KBM-7 (cell line): ENCODE data around the gene PLD1.
"Not testable (repeated sequence)": the region's sequence is repeated elsewhere in the genome, so short reads cannot be mapped to it uniquely, and the experiment has no call there.

Experiments used
- DNase-seq: peaks from one replicate; pipeline ENCODE4 v3.0.0-alpha.2; 2015
- in situ Hi-C: fragments of 300-500 bp; cut with MboI; formaldehyde crosslinking; loops from 2 replicates; pipeline ENCODE4 v1.14.3; 2020; ENCODE audit warnings: low sequenced_read_pairs, low pct_unique_long_range_greater_than_20kb, mixed read lengths

PLD1 gene

DNA sequence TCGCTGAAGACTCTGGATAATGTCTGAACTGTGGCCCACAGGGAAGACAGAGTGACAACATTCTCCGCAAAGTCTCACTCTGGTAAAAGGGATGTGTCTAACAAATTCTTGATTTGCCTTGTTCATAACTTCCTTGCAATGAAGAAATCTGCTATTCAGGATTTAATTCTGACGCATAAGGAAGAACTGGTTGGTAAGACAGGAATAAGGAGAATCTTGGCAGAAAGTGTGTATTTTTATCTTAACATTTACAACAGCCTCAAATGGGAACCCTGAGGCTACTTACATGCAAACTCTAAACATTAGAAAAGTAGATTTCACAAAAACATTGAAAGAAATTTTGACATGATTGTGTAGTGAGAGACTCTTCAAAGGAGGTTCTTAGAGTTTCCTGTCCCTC is 10.8 kb upstream of the PLD1 start:
- in situ Hi-C loops: no loop called here
- no peak for DNase-seq

DNA sequence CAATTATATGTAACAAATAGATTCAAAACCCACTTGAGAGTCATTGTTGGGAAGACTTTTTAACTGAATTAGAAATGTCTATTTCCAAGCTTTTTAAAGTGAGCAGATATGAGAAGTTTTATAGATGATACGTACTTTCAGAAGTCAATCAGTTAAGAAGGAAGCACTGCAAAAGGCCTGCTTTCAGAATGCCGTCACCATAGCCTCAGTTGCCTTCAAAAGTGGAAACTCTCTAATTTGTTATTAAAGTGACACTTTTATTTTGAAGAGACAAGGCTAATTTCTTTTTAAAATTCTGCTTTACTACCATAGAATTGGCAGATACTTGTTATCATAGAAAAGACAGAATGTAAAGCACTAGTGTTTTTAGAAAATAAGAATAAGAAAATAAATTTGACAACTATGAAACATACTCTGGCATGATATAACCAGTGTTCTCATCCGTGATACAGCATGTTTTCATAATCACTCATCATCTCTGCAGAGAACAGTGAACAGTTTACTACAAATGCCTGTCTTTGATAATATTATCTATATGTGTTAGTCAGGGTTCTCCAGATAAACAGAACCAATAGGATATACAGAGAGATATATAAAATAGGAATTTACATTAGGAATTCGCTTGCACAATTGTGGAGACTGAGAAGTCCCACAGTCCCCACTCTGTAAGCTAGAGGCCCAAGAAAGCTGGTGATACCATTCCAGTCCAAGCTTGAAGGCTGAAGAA is 7.0 kb upstream of the PLD1 start:
- in situ Hi-C loops: no loop called here
- DNase-seq: no peak

DNA sequence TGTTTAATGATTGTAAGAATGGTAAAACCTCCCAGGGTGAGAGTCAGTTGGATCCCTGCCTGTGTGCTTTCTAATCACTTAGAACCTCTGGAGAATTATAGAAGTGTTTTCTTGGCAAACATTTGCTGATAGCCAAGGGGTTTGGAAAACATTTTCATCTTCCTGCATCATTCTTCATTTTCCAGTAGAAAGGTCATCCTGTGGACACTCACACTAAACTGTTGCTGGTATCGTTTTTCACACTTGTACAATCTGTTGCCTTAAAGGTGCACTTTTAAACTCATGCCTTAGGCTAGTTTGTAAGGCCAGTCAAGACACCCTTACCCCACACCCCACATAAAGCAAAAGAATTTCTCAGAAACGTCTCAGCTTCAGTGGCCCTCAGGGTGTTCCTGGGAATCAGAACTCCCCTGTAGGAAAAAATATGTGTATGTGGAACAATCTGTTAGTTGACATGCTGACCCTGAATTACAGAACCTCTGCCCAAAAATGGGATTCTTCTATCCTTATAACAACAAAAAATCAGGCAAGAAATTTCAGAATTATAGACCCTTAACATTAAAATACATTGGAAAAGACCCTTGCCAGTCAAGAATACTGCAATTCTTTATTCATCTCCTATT is 5.8 kb upstream of the PLD1 start:
- in situ Hi-C loops: no loop called here
- DNase-seq: no peak

DNA sequence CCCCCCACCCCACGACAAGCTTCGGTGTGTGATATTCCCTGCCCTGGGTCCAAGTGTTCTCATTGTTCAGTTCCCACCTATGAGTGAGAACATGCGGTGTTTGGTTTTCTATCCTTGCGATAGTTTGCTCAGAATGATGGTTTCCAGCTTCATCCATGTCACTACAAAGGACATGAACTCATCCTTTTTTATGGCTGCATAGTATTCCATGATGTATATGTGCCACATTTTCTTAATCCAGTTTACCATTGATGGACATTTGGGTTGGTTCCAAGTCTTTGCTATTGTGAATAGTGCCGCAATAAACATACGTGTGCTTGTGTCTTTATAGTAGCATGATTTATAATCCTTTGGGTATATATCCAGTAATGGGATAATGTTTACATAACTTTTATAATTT is 4.4 kb upstream of the PLD1 start:
- DNase-seq, in situ Hi-C loops: not testable (repeated sequence)

DNA sequence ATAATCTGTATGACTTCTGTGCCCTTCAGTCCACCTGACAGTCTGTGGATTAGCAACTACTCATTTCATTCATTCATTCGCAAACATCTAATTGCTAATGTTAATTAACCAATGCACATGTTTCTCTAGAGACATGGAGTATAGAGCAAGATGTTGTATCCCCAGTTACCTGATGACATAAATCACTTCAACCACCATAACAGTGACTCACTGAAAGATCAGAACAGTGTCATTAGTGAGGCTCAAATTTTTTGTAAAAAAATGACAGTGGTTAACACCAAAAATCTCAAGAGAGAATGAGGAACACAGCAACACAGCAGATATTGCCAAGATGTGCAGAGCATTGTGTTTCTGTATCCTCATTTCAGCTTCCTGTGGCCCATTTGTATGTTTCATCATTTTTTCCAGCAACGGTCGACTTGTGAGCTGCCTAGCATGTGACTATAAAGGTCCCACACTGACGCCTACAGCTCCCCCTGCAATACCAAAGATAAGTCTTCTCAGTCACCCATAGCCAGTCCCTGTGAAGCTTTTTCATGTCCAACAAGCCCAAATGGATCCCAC is 3.7 kb upstream of the PLD1 start:
- in situ Hi-C loops: no loop called here
- peak; percentile 79 for DNase-seq

DNA sequence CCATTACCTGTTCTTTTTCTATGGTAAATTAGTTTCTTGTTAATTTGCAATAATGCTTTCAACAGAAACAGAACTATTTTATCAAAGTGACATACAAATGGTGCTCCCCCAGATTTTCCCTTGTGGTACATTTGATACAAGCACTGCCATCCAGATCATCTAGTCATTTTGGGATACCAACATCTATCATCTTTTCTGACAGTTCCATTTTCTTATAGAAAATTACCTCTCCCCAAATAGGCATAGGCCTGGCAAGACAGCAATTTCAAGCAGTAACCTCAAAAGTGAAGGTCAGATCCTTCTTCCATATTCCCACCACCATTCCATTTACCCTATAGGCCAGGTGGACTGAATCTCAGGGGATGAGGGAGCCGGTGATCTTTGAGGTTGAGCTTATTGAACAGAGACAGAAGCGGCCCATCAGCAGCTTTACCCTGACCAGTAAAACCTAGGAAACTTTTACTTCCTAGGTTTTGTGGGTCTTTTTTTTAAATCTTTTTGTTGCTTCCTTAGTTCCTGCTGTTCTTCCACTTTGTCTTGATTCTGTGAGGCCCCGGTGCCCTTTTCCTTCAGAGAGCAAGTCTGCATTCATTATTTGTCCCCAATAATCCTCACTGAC is 3.1 kb upstream of the PLD1 start:
- in situ Hi-C loops: no loop called here
- DNase-seq: no peak

DNA sequence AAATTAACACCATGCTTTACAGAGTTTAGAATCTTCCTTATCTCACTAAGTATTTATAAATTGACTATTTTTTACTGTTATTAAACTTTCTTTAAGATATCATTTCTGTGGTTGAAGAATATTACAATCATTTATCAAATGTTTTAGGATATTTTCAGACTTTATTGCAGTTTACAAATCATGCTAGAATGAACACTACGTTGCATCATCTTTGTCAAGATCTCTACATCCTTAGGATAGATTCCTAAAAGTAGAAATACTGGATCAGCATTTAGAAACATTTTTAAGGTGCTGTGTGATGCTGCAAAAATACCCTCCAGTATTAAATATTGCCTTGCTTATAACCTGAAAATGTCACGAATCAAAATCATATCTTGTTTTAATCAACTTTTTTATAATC is 2.5 kb upstream of the PLD1 start:
- DNase-seq: no peak
- in situ Hi-C loops: no loop called here

DNA sequence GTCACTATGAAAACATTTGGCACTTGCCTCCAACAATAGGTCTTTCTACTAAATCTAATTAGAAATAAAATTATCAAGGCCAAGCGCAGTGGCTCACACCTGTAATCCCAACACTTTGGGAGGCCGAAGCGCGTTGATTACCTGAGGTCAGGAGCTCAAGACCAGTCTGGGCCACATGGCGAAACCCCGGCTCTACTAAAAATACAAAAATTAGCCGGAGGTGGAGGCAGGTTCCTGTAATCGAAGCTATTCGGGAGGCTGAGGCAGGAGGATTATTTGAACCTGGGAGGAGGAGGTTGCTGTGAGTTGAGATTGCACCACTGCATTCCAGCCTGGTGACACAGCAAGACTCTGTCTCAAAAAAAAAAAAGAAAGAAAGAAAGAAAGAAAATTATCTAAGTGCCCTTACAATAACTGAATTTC is 1.6 kb upstream of the PLD1 start:
- in situ Hi-C loops: no loop called here
- DNase-seq: no peak

DNA sequence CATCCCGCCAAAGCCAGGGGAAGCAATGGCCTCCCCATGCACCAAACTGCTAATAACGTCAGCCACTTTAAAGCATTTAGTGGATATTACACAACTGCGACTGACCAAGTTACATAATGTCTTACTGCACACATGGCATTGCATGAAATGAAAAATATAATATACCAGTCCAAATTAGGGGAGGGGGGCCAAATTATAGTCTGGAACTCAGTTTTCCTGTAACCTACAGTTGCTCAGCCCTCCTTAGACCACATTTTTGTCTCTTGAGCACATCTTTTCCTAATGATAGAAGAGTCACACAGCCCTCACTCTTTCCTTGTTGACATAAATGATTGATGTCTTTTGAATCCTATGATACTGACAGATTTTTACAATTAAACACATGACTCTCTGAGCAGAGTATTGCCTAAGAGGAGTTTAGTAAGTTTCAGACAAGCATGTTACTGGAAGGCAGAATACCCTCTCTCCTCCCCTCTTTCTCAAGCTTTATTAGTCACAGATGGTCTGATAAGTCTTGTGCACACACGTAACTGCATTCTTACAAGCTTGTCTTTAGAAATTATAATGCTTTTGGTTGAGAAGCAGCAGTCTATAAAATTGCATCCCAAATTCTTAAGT is 1.1 kb upstream of the PLD1 start:
- in situ Hi-C loops: no loop called here
- no peak for DNase-seq

DNA sequence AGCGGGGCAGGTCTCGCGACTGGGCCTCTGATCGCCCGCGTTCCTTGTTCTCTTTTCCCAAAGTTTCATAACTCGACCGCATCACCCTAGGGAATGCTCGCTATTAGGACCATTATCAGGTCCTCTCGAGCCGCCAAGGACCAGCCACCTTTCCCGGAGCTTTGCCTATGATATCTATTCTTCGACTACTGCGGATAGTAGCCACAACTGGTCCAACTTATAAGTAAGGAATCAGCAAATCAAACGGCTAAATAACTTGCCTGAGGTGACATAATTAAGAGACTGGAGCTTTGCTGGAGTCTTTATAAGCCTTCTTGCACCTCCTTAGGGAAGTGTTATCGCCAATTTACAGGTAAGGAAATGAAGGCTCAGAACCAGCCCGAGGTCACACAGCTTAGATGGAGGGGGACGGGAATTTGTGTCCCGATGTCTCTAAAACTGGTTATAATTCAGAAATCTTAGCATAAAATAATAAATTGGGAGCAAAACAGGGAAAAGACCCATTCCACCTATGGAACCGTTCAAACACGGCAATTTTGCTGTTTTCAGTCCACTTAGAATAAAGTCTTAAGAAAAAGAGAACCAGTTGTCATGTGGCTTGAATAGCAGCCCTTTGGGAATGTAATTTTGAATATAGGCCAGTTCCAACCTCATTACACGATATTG is 479 bp upstream of the PLD1 start:
- in situ Hi-C loops: no loop called here
- DNase-seq: no peak

DNA sequence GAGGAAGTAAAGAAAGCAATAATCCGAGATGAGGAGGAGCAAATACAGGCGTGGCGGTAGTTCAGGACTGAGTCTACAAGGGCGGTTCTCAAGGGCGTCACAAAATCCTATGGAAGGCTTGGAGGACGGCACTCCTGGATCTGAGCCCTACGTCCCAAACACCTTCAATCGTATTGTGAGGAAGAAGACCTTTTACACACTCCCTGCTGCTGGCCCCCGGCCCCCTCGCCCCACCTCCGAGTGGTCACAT is 747 bp downstream of the PLD1 start:
- DNase-seq: peak; percentile 66
- in situ Hi-C loops: no loop called here

DNA sequence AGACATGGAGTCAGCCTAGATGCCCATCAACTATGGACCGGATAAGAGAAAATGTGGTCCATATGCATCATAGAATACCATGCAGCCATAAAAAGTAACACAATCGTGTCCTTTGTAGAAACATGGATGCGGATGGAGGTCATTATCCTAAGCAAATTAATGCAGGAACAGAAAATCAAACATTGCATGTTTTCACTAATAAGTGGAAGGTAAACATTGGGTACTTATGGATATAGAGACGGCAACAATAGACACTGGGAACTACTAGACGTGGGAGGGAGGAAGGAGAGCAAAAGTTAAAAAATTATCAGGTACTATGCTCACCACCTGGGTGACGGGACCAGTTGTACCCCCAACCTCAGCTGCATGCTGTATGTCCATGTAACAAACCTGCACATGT is 2.5 kb downstream of the PLD1 start:
- no peak for DNase-seq
- in situ Hi-C loops: no loop called here

DNA sequence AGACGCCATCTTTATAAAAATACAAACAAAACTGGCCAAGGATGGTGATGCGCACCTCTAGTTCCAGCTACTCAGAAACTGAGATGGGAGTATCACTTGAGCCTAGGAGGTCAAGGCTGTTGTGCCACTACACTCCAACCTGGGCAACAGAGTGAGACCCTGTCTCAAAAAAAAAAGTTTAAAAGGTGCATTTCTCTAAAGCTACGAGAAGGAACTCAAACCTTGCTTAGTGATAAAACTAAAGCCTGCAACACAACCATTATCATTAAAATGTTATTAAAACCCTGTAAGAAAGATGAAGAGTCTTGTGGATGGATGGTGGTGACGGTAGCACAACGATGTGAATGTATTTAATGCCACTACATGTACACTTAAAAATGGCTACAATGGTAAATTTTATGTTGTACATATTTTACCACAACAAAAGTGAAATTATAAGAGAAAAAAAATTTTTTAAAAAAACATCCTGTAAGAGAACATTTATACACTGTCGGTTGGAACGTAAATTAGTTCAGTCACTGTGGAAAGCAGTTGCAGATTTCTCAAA is 3.1 kb downstream of the PLD1 start:
- in situ Hi-C loops: no loop called here

DNA sequence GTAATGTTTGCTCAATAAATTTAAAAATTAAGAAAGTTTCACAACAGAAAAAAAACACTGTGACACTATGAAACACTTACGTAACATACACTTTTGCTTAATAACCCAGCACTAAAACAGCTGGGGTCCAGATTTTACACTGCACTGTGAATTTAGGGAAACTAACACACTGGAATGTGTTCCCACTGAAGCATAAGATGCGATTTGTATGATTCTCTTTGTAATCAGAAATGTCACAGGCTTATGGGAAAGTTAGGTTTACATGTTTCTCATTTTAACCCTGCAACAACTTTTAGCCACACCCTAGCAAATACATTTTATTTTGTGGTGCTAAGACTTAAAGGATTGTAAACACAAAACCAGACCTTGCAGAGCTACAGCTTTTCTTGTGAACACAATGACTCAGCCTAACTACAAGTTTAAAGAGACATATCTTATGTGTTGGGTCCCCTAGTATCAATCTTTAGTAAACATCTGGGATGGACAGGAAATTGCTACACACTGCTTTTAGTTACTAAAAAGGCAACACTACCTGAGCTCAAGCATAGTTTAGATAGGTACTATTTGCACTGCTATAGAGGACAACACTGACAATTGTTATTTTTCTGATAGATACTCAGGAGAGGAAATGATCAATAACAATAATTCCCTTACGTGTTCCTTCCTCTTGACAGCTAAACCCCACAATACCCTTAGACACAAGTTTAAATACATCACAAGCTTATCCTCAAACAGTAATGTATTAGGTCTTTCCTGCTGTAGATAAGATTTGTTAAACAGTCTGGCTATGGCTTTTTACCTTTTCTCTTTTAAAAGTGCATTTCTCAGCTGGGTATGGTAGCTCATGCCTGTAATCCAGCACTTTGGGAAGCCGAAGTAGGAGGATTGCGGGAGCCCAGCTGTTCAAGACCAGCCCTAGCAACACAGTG is 3.8 kb downstream of the PLD1 start:
- peak; percentile 35 for DNase-seq
- in situ Hi-C loops: no loop called here

More for the DNA sequence above, 3.1 kb downstream of the PLD1 start:
- DNase-seq: no peak

DNA sequence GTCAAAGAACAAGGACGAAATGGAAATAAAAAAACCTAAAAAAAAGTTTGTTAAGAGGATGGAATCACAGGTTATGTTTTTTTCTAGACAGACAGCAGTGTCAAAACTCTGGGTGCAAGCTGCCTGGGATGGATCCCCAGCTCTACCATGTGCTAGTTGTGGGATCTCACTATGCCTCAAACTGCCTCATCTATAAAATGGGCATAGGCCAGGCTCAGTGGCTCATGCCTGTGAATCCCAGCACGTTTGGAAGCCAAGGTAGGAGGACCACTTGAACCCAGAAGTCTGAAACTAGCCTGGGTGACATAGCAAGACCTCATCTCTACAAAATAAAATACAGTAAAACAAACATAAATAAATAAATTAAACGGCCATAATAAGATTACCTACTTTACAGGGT is 4.6 kb downstream of the PLD1 start:
- DNase-seq: no peak
- in situ Hi-C loops: no loop called here

DNA sequence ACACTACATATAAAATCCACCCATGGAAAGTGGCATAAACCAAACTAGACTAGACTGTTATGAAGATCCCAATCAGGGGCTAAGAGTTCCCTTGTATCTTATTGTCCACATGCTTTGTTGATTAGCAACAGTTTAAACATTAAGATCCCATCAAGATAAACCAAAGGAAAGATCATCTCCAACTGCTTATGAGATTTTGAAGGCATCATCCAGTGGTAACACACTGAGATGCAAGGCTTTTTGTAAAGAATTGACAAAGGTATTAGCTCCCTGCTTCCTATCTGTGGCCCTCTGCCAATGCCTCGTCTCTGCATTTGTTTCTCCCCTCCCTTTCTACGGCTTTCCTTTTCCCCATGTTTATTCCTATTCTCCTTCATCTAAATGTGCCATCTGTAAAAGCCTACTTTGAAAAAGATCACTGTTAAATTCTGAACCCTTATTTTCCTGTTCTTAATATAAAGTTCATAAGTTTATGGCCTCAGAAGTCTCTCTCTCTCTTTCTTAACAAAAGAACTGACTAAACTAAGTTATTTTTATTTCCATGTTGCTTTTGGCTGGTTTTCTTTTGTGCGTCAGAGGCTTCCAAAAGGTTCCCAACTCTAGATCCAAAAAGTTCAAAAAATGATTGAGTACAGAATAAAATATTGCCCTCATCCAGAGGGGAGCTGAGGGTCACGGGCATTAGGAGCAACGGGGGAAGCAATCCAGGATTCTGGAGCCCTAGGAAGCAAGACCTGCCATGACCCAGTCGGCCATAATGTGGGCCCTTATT is 5.5 kb downstream of the PLD1 start:
- in situ Hi-C loops: no loop called here
- DNase-seq: no peak

DNA sequence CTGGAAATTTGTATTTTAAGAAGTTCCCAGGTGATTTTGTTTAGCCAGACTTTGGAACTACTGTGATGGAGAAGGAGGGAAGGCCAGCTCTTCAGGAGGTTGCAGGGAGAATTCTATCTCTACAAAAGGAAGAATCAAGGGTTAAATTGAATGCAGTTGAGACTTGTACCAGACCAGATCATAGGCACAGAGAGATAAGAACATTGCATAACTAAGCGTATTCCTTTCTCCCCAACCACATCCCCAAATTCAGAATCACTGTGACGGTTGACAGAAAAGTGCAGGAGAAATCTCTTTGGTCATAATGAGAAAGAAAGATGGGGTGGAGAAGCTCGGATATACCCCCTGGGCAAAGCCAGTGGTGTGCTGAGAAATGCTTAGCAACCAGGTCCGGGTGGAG is 7.2 kb downstream of the PLD1 start:
- peak; percentile 19 for DNase-seq
- in situ Hi-C loops: no loop called here

DNA sequence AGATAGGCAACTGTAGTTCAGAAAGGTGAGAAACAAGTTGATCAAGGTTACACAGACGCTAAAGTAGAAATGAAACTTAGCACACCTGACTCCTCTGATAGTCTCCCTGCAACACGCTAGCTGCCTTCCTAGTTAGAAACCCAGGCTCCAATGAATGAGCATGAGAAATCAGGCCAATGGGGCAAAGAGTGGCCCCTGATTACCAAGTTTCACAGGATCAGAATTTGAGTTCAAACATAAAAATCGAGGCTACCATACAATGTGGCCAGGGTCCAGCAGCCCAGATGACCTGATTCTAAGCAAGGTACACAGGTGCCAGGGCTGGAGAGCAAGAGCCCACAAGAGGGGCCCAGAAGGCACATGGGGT is 7.7 kb downstream of the PLD1 start:
- no peak for DNase-seq
- in situ Hi-C loops: no loop called here
